Measurements from ENCODE around the gene SCARB1. TPM values are rescaled to one million over a fixed set of nuclear protein-coding genes. Genes with fewer than 3 reads are reported as not detected.

SCARB1 gene
- total RNA-seq, 1 donor from 2014 or later, result 44.5 TPM

DNA sequence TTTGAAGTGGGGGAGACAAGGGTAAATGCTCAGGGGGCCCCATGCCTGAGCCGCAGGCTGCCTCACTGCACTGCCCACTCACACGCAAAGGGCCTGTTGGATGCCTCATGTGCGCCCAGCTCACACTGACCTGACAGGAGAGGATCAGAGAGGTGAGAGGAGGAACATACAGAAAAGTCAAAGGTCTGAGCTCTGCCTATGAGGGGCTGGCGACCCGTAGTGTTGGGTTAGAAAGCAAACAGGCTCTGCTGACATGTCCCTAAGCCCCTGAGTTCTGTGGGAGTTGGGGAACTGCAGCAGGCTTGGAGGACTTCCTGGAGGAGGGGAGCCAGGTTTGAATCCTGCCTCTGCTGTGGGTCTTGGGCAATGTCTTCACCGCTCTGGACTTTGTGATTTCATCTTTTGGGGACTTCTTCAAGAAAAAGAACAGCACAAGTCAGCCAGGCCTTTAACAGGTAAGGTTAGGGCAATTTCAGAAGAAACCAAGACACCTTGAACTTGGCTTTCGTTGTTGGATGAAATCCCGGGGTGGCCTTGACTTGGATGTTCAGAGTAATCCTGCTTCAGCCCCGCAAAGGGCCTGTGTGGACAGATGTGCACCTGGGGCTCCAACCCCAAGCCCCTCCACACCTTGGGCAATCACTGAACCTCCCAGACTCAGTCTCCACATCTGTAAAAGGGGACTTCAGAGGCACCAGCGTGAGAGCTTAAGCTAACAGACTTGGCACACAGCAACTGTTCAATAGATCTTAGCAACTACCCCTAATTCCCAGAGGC, 116.8 kb downstream of the SCARB1 start:
- H3K27ac ChIP-seq (ENCODE audit: low read depth, low read length), result peak overlapping the region; percentile 59
- no peak overlapping the region for H2AFZ ChIP-seq (ENCODE audit: low read depth, low read length)

GRCh38 chr12:124745891-124746570, 117.6 kb downstream of the SCARB1 start:
- no peaks in the 10 kb centered on the region for H3K36me3 ChIP-seq (ENCODE audit: insufficient read depth, low read length)
- Mint-ChIP-seq H3K36me3 (ENCODE audit: low read depth, unreplicated experiment) (no peaks in the 10 kb centered on the region), H3K27me3 (ENCODE audit: low read depth, unreplicated experiment) (peaks cover 4% of the 10 kb centered on the region), H3K9me3 (ENCODE audit: unreplicated experiment) (no peaks in the 10 kb centered on the region), H3K4me3 (ENCODE audit: unreplicated experiment) (no peak overlapping the region), H3K4me1 (ENCODE audit: low read depth, unreplicated experiment) (peaks cover 26% of the 10 kb centered on the region), H3K27ac (ENCODE audit: unreplicated experiment) (peak overlapping the region; percentile 69)
- no peak for FAIRE-seq
- peak overlapping the region; percentile 64 for H3K9ac ChIP-seq (ENCODE audit: low read length)
- no peak for TF ChIP-seq EZH2 (IDR thresholded peaks at IDR 0.05; ENCODE audit: insufficient read depth, low read length)
- no peaks in the 10 kb centered on the region for H3K9me3 ChIP-seq (ENCODE audit: insufficient read depth, low read depth, low read length)
- peak overlapping the region; percentile 72 for H3K4me2 ChIP-seq (ENCODE audit: low read length)
- H3K4me3 ChIP-seq (ENCODE audit: insufficient read depth, low read depth, low read length), result no peak overlapping the region
- DNase-seq (ENCODE audit: low read depth), result peak; percentile 93
- peaks cover 37% of the 10 kb centered on the region for H3K4me1 ChIP-seq (ENCODE audit: insufficient read depth, low read length)
- H2AFZ ChIP-seq (ENCODE audit: low read depth, low read length), result peak overlapping the region; percentile 37
- H3K27me3 ChIP-seq (ENCODE audit: insufficient read depth, low read length), result no peaks in the 10 kb centered on the region
- H3K27ac ChIP-seq (ENCODE audit: low read depth, low read length), result peak overlapping the region; percentile 59
- no peaks in the 10 kb centered on the region for H4K20me1 ChIP-seq (ENCODE audit: insufficient read depth, low read length)
- no peaks in the 10 kb centered on the region for H3K79me2 ChIP-seq (ENCODE audit: insufficient read depth, low read length)

More for the DNA sequence above, 116.8 kb downstream of the SCARB1 start:
- DNase-seq (ENCODE audit: low read depth) (no peak), FAIRE-seq (no peak)
- Histone ChIP-seq H3K4me3 (ENCODE audit: insufficient read depth, low read depth, low read length) (no peak overlapping the region), H3K79me2 (ENCODE audit: insufficient read depth, low read length) (no peaks in the 10 kb centered on the region), H4K20me1 (ENCODE audit: insufficient read depth, low read length) (no peaks in the 10 kb centered on the region), H3K27me3 (ENCODE audit: insufficient read depth, low read length) (no peaks in the 10 kb centered on the region), H3K36me3 (ENCODE audit: insufficient read depth, low read length) (no peaks in the 10 kb centered on the region), H3K4me2 (ENCODE audit: low read length) (peak overlapping the region; percentile 72), H3K9me3 (ENCODE audit: insufficient read depth, low read depth, low read length) (no peaks in the 10 kb centered on the region), H3K9ac (ENCODE audit: low read length) (peak overlapping the region; percentile 36), H3K4me1 (ENCODE audit: insufficient read depth, low read length) (peaks cover 34% of the 10 kb centered on the region)
- H3K4me1 Mint-ChIP-seq (ENCODE audit: low read depth, unreplicated experiment), result peaks cover 27% of the 10 kb centered on the region
- H3K27ac Mint-ChIP-seq (ENCODE audit: unreplicated experiment), result peak overlapping the region; percentile 69
- TF ChIP-seq, protein P1, sequence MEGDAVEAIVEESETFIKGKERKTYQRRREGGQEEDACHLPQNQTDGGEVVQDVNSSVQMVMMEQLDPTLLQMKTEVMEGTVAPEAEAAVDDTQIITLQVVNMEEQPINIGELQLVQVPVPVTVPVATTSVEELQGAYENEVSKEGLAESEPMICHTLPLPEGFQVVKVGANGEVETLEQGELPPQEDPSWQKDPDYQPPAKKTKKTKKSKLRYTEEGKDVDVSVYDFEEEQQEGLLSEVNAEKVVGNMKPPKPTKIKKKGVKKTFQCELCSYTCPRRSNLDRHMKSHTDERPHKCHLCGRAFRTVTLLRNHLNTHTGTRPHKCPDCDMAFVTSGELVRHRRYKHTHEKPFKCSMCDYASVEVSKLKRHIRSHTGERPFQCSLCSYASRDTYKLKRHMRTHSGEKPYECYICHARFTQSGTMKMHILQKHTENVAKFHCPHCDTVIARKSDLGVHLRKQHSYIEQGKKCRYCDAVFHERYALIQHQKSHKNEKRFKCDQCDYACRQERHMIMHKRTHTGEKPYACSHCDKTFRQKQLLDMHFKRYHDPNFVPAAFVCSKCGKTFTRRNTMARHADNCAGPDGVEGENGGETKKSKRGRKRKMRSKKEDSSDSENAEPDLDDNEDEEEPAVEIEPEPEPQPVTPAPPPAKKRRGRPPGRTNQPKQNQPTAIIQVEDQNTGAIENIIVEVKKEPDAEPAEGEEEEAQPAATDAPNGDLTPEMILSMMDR (IDR thresholded peaks at IDR 0.05; ENCODE audit: insufficient read depth, low read depth, low read length), result no peak
- TF ChIP-seq EZH2 (IDR thresholded peaks at IDR 0.05; ENCODE audit: insufficient read depth, low read length), result no peak
- peak overlapping the region; percentile 28 for H3K4me3 Mint-ChIP-seq (ENCODE audit: unreplicated experiment)
- H3K27me3 Mint-ChIP-seq (ENCODE audit: low read depth, unreplicated experiment), result peaks cover 4% of the 10 kb centered on the region
- H3K36me3 Mint-ChIP-seq (ENCODE audit: low read depth, unreplicated experiment), result no peaks in the 10 kb centered on the region
- no peaks in the 10 kb centered on the region for H3K9me3 Mint-ChIP-seq (ENCODE audit: unreplicated experiment)

DNA sequence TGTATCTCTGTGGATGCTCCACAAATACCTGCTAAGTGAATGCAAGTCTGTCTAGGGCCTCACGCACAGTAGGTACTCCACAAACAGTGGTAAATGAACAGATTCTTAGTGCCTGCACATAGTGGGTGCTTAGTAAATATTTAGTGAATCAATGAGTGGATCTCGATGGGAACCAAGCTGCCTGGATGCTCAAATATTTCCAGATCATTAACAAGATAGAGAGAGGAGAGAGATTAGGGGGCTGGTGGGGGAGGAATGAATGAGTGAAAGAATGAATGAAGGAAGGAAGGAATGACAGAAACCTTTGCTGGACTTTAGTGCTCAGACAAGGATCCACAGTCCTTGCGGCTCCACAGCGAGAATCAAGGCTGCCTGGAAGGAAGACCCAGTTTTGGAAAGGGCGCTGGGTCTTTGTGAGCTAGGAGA, 118.2 kb downstream of the SCARB1 start:
- H2AFZ ChIP-seq (ENCODE audit: low read depth, low read length), result peak overlapping the region; percentile 37

More for the DNA sequence above, 118.2 kb downstream of the SCARB1 start:
- H3K4me2 ChIP-seq (ENCODE audit: low read length), result peak overlapping the region; percentile 72
- peaks cover 43% of the 10 kb centered on the region for H3K4me1 ChIP-seq (ENCODE audit: insufficient read depth, low read length)
- FAIRE-seq (no peak), DNase-seq (ENCODE audit: low read depth) (no peak)
- H3K79me2 ChIP-seq (ENCODE audit: insufficient read depth, low read length), result no peaks in the 10 kb centered on the region
- Mint-ChIP-seq H3K4me3 (ENCODE audit: unreplicated experiment) (peak overlapping the region; percentile 30), H3K27ac (ENCODE audit: unreplicated experiment) (peak overlapping the region; percentile 36), H3K9me3 (ENCODE audit: unreplicated experiment) (peaks cover 1% of the 10 kb centered on the region), H3K36me3 (ENCODE audit: low read depth, unreplicated experiment) (no peaks in the 10 kb centered on the region), H3K27me3 (ENCODE audit: low read depth, unreplicated experiment) (peaks cover 4% of the 10 kb centered on the region), H3K4me1 (ENCODE audit: low read depth, unreplicated experiment) (peaks cover 28% of the 10 kb centered on the region)
- no peaks in the 10 kb centered on the region for H3K9me3 ChIP-seq (ENCODE audit: insufficient read depth, low read depth, low read length)
- H3K27ac ChIP-seq (ENCODE audit: low read depth, low read length), result peak overlapping the region; percentile 59
- H3K27me3 ChIP-seq (ENCODE audit: insufficient read depth, low read length), result no peaks in the 10 kb centered on the region
- no peak for TF ChIP-seq EZH2 (IDR thresholded peaks at IDR 0.05; ENCODE audit: insufficient read depth, low read length)
- TF ChIP-seq, protein P1 (IDR thresholded peaks at IDR 0.05; ENCODE audit: insufficient read depth, low read depth, low read length), result no peak
- H3K9ac ChIP-seq (ENCODE audit: low read length), result peak overlapping the region; percentile 64
- no peaks in the 10 kb centered on the region for H4K20me1 ChIP-seq (ENCODE audit: insufficient read depth, low read length)
- H3K4me3 ChIP-seq (ENCODE audit: insufficient read depth, low read depth, low read length), result no peak overlapping the region
- H3K36me3 ChIP-seq (ENCODE audit: insufficient read depth, low read length), result no peaks in the 10 kb centered on the region

Measured in astrocyte (in vitro differentiated cells and primary cell).